ENCODE results near the gene PPAT.

PPAT gene

GRCh38 chr4:56434599-56435139 is 746 bp downstream of the PPAT start:
- DNase-seq (ENCODE audit: low read depth), result peak; percentile 45

- no peak for DNase-seq (ENCODE audit: low read depth)
Observed at GRCh38 chr4:56433280-56433679, 2.1 kb downstream of the PPAT start.

DNA sequence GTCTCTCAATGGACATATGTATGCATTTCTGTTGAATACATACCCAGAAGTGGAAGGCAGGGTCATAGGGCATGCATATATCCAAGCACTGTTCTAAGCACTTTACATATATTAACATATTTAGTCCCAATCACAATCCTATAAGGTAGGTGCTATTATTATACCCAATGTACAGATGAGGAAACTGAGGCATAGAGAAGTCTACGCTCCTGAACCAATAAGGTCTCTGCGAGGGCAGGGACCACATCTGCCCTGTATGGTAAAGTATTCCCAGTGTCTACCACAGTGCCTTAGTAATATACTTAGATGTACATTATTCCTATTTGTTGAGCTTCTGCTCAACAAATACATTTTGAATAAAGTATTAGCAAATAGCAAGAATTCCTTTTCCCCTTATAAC is 5.2 kb downstream of the PPAT start:
- DNase-seq (ENCODE audit: low read depth), result no peak

DNA sequence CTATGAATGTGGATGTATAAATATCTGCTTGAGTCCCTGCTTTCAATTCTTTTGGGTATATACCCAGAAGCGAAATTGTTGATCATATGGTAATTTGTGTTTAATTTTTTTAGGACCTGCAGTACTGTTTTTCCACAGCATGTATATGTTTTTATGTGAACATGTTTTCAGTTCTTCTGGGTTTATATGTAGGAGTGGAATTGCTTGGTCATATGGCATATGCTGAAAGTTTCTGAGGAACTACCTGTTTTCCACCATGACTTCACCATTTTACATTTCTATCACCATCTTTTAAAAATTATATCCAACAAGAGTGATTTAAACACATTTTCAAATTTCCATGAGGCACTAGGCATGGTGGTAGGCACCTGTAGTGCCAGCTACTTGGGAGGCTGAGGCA is 8.2 kb downstream of the PPAT start:
- no peak for DNase-seq (ENCODE audit: low read depth)

DNA sequence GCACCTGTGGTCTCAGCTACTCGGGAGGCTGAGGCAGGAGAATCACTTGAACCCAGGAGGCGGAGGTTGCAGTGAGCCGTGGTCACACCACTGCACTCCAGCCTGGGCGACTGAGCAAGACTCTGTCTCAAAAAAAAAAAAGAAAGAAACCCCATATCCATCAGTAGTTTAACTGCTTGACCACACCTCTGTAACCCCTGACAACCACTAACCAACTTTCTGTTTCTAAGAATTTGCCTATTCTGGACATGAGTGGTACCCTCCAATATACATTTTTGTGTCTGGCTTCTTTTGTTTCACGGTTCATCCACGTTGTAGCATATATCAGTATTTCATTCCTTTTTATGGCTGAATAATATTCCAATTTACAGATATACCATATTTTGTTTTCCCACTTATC is 9.1 kb downstream of the PPAT start:
- DNase-seq (ENCODE audit: low read depth), result no peak

GRCh38 chr4:56425518-56425917 is 9.9 kb downstream of the PPAT start:
- DNase-seq (ENCODE audit: low read depth), result no peak

DNA sequence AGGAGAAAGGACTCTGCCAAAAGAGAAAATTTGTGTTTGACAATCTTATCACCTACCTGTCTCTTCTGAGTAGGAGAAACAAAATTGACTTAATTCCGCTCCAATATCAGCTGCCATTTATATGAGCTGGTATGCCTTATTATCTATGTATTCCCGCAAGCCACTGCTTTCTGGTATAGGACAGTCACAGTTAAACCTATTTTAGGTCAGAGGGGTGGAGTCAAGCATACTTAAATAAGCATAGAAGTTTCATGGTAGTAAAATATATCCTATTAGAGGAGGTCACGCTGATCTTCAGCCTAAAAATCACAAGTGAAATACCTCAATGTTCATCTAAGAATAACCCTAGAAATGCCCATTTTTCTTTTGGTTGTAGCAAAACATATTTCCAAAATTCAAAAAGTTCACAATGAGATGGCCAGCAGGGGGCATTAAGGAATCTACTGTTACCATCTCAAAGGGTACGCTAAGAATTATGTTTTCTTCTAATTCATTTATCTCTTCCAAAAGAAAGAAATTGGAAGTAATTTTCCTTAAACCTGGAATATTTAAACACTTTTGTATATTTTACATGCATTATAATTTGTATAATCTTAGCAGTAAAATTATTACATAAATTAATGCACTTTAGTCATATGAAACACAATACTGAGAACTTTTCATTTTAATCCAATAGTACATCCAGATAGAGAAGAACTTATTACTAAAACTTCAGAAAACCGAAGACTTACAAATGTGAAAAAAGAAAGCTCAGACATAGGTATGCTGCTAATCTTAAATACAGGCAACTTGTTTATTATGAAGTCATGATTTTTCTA is 10.5 kb downstream of the PPAT start:
- peak; percentile 21 for DNase-seq (ENCODE audit: low read depth)

GRCh38 chr4:56424176-56424575 is 11.2 kb downstream of the PPAT start:
- DNase-seq (ENCODE audit: low read depth), result no peak

DNA sequence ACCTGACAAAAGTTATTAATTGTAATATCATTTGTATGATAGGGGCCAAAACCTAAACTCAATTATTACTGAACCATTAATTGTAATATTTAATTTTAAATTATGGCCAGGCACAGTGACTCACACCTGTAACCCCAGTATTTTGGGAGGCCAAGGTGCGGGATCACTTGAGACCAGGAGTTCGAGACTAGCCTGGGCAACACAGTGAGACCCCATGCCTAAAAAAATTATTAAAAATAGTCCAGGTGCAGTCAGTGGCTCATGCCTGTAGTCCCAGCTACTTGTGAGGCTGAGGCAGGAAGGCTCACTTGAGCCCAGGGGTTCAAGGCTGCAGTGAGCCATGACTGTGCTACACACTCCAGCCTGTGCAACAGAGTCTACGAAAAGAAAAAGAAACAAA is 18.0 kb downstream of the PPAT start:
- no peak for DNase-seq (ENCODE audit: low read depth)

- DNase-seq (ENCODE audit: low read depth), result no peak
Observed at GRCh38 chr4:56416349-56416748, 19.1 kb downstream of the PPAT start.

DNA sequence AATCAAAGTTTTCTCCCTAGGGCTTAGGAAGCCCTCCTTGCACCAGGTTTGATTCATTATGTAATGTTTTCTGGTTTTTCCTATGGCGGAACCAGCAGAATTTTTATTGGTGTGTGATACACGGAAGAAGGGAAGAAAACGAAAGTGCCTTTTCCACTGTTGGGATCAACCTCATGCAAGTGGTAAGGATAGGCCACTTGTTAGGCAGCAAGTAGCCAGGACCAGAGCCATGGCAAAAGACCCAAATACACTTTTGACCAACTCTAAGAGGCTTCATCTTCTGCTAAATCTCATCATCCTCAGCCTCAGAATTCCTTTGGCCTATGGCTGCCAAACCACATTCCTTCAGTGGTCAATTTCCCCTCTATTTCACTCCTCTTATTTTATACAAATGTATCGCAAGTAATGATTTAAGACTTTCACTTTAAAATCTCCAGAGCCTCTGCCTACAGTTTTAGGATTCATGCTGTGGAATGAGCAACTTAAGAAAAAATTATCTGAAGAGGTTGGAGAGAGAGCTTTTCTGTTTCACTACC is 21.2 kb downstream of the PPAT start:
- peak; percentile 29 for DNase-seq (ENCODE audit: low read depth)

DNA sequence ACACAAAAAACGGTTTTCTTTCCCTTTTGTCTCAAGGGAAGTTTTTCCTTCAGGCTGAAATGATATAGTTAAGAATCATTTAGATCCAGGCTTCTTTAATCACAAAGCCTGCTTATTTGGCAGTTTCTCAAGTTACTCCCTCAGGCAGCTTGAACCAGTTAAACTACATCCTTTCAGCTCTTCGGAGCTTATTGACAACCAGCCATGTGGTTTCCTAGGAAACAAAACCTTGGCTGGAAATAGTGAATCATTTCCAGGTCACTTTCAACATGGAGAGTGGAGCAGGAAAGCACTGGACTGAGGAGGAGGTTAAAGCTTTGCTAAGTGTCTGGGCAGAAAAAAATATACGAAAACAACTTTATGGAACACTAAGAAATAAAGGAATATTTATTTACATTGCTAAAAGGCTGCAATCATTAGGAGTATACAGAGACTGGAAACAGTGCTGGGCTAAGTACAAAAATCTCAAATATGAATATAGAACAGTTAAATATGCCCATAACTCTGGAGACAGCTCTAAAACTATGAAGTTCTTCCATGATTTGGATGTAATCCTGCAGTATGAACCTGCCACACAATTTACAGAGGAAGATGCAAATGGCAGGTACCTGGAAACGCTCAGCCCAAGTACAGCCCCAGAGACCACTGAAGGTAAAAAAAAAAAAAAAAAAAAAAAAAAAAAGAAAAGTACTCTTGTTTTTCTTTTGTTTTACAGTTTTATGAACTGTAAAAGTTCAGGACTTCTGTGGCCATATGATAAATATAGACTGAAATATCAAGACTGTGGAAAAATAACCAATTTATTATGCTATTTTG is 25.0 kb downstream of the PPAT start:
- DNase-seq (ENCODE audit: low read depth), result peak; percentile 98

DNA sequence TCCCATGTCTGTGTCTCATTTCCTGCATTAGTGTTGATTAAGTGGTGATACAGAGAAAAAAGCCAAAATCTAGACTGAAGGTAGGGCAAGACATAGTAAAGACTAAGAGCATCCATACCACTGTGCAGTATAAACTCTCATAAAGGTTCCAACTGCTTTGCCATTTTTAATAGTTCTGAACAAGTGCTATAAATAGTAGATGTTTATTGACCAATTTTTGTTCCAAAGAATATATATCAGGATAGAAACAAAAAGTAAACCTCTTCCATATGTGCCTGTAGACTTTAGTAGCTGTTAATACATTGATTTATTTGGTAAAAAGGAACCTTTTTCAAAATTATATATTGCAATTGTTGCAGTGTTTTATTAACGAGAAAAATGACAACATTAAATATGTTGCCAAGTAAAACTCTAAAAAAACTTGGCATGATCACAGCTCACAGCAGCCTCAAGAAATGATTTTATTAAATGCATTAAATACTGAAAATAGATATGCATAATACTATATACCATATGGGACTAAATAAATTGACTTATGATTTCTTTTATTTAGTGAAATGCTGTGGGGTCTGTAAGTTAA is 25.8 kb downstream of the PPAT start:
- no peak for DNase-seq (ENCODE audit: low read depth)

- no peak for DNase-seq (ENCODE audit: low read depth)
Observed at GRCh38 chr4:56408978-56409377, 26.4 kb downstream of the PPAT start.

DNA sequence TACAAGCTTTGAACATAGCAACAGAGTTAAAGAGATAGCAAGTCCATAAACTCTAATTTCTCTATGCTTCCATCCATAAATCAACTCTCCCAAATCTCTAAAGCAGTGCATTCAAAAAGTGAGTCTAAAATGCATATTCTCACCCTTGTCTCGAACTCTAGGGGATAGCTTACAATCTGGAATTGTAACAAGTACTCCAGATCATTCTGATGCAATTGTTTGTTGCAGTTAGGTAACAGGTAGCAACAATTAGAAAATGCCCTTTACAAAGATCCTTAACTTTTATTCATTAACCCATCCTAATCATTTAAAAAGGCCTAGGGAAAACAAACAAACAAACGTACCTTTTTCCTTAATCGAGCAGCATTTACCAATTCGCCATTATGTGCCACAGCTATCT is 29.3 kb downstream of the PPAT start:
- no peak for DNase-seq (ENCODE audit: low read depth)

- DNase-seq (ENCODE audit: low read depth), result no peak
Observed at GRCh38 chr4:56405016-56405415, 30.4 kb downstream of the PPAT start.

- DNase-seq (ENCODE audit: low read depth), result no peak
Observed at GRCh38 chr4:56400560-56400959, 34.9 kb downstream of the PPAT start.

DNA sequence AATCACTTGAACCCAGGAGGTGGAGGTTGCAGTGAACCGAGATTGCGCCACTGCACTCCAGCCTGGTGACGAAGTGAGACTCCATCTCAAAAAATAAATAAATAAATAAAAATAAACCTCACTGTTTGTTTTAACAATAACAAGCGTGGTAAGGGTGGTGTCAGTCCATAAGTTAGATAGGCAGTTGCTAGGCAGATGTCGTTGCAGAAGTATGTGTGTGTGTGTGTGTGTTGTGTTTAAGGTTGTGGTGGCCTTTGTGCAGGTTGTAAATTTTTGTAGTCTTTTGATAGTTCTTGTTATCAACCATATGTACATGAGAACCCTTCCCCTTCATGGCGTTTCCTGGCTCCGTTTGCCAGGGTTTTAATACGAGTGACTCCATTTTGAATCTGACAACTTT is 44.1 kb downstream of the PPAT start:
- no peak for DNase-seq (ENCODE audit: low read depth)

DNA sequence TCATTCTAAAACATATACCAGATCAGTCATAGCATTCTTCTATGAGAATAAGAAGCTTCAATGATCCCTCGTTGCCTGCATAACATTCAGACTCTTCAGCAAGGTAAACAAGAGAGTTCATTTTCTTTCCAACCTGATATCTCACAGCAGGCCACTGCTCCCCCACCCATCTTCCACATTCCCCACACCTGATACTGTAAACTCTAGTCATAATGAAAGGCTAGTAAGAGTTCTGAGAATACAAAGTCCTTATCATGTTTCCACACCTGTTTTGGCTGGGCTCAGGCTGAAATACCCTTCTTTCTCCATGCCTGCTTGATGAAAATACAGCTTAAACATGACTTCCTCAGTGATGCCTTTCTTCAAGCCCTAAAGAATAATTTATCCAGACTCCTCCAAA is 45.9 kb downstream of the PPAT start:
- no peak for DNase-seq (ENCODE audit: low read depth)

GRCh38 chr4:56388306-56388705 is 47.1 kb downstream of the PPAT start:
- no peak for DNase-seq (ENCODE audit: low read depth)

DNA sequence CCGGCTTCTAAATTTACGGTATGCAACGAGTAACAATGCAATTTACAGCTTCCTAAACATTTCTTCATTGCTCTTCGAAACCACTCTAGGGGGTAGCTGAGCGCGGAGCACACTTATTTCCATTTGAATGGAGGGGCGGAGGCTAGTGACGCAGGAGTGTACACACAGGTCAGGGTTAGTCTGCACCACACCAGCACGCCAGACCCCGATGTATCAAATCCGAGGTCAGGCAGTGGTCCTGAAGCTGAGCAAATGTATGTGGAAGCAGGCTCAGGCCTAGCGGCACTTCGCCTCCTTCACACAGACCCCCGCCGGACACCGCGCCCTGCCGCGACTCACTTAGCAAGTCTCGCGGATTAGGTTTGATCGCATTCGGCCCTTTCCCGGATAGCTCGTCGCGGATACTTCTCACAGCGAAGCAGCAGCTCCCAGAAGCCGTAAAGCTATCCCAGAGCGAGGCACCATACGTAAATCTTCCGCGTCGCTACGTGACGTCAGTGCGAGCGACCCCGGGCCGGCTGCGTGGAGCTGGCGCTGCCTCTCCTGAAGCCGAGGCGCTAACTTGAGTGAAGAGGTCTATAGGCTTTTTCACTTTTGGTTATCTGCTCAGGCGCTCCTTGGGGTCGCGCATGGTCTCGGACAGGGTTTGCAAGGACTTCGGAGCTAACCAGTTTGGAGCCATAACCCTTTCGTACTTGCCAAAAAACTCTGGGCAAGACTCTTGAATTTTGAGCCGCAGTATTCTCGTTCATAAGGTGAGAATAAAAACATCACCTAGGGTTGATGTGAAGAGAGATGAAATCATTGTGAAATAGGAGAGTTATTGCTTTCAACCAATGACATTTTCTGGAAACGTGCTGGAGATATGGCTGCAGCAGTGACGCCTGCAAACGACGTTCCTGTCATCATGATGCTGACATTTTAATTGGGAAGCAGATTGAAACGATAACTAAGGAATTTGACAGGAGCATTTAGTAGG is 48.1 kb downstream of the PPAT start, which contains the start of gene AASDH:
Gene AASDH, minus strand, starts transcription at position 469 of the 979 bp plus-strand sequence. CDS start 3,192 bp downstream, outside the sequence.
- DNase-seq (ENCODE audit: low read depth), result peak; percentile 93

Data from fibroblast of gingiva (primary cell).